Measurements from ENCODE around the gene E2F4.
A peak's percentile ranks its signal among the peaks of the same experiment; 100 is the strongest.

Gene E2F4

GRCh38 chr16:67170949-67171649, 20.9 kb upstream of the E2F4 start:
- Histone ChIP-seq H3K27me3 (replicated peaks) (peaks cover 16% of the 10 kb centered on the region), H3K4me3 (ENCODE audit: low read depth, low read length) (peak overlapping the region; percentile 55), H3K27ac (peak overlapping the region; percentile 45), H3K36me3 (replicated peaks) (no peaks in the 10 kb centered on the region)
- DNase-seq, result no peak
- in situ Hi-C loops (cut with HindIII; ENCODE audit: low pct_ligation_motif_present, low sequenced_read_pairs), result no loop called here
- TF ChIP-seq CTCF (IDR thresholded peaks at IDR 0.05; ENCODE audit: low read depth, low read length, missing control alignments), result no peak

GRCh38 chr16:67173323-67173722, 18.6 kb upstream of the E2F4 start:
- Histone ChIP-seq H3K4me3 (ENCODE audit: low read depth, low read length) (peak overlapping the region; percentile 52), H3K27me3 (replicated peaks) (no peaks in the 10 kb centered on the region), H3K36me3 (replicated peaks) (no peaks in the 10 kb centered on the region), H3K27ac (no peak overlapping the region)
- DNase-seq, result no peak
- no peak for TF ChIP-seq CTCF (IDR thresholded peaks at IDR 0.05; ENCODE audit: low read depth, low read length, missing control alignments)
- in situ Hi-C loops (cut with HindIII; ENCODE audit: low pct_ligation_motif_present, low sequenced_read_pairs), result no loop called here

- peak; percentile 60 for DNase-seq
- Histone ChIP-seq H3K27ac (no peak overlapping the region), H3K36me3 (replicated peaks) (no peaks in the 10 kb centered on the region), H3K27me3 (replicated peaks) (no peaks in the 10 kb centered on the region), H3K4me3 (ENCODE audit: low read depth, low read length) (peak overlapping the region; percentile 52)
- in situ Hi-C loops (cut with HindIII; ENCODE audit: low pct_ligation_motif_present, low sequenced_read_pairs), result no loop called here
- TF ChIP-seq CTCF (IDR thresholded peaks at IDR 0.05; ENCODE audit: low read depth, low read length, missing control alignments), result peak; percentile 39
Observed at GRCh38 chr16:67173808-67174705, 17.9 kb upstream of the E2F4 start.

GRCh38 chr16:67174706-67175231, 17.2 kb upstream of the E2F4 start:
- no peak for TF ChIP-seq CTCF (IDR thresholded peaks at IDR 0.05; ENCODE audit: low read depth, low read length, missing control alignments)
- no peak overlapping the region for H3K27ac ChIP-seq

GRCh38 chr16:67176662-67177061, 15.3 kb upstream of the E2F4 start:
- DNase-seq, result no peak
- Histone ChIP-seq H3K27ac (no peak overlapping the region), H3K27me3 (replicated peaks) (no peaks in the 10 kb centered on the region), H3K4me3 (ENCODE audit: low read depth, low read length) (no peak overlapping the region), H3K36me3 (replicated peaks) (no peaks in the 10 kb centered on the region)
- no peak for TF ChIP-seq CTCF (IDR thresholded peaks at IDR 0.05; ENCODE audit: low read depth, low read length, missing control alignments)
- in situ Hi-C loops (cut with HindIII; ENCODE audit: low pct_ligation_motif_present, low sequenced_read_pairs), result no loop called here

More at GRCh38 chr16:67174706-67175231, 17.2 kb upstream of the E2F4 start:
- Histone ChIP-seq H3K36me3 (replicated peaks) (no peaks in the 10 kb centered on the region), H3K27me3 (replicated peaks) (no peaks in the 10 kb centered on the region), H3K4me3 (ENCODE audit: low read depth, low read length) (peak overlapping the region; percentile 52)
- no peak for DNase-seq
- in situ Hi-C loops (cut with HindIII; ENCODE audit: low pct_ligation_motif_present, low sequenced_read_pairs), result no loop called here
